ENCODE results near the gene CPEB1. TPM values are rescaled to one million over a fixed set of nuclear protein-coding genes. Genes with fewer than 3 reads are reported as not detected.

CPEB1 gene
- total RNA-seq, 1 experiment from 2014 or later, result 1.0 TPM

DNA sequence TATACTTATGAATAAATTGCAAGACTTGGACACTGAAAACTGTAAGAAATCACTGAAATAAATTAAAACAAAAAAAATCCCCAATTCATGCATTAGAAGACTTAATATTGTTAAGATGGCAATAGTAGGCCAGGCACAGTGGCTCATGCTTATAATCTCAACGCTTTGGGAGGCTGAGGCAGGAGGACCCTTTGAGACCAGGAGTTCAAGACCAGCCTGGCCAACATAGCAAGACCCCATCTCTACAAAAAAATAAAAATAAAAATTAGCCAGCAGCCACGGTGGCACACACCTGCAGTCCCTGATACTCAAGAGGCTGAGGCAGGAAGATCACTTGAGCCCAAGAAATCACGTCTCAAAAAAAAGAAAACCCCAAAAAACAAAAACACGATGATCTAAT is 35.8 kb downstream of the CPEB1 start:
- H3K4me3 Mint-ChIP-seq, result no peak overlapping the region
- no peaks in the 10 kb centered on the region for H3K9me3 ChIP-seq (ENCODE audit: control insufficient read depth, low read depth, low read length)
- H3T11ph ChIP-seq (ENCODE audit: low read length), result no peak overlapping the region
- no peak for DNase-seq
- no peak overlapping the region for H2BK20ac ChIP-seq (ENCODE audit: low read depth, low read length, poor library complexity, severe bottlenecking)
- no peaks in the 10 kb centered on the region for H3K36me3 Mint-ChIP-seq (ENCODE audit: insufficient read depth in 1 of 3, low read depth in 3 of 3)
- no peak overlapping the region for H4K91ac ChIP-seq (ENCODE audit: insufficient read length, low read depth, low read length)
- no CpG with 5 or more reads among the region's 4 CpGs for WGBS (ENCODE audit: extremely low coverage, insufficient read length, low lambda C conversion rate)
- H4K5ac ChIP-seq (ENCODE audit: insufficient read length, low read depth, low read length), result no peak overlapping the region
- no peak overlapping the region for H3K14ac ChIP-seq (ENCODE audit: insufficient read depth, low read length)
- H3K23me2 ChIP-seq (ENCODE audit: insufficient read length, low read depth, low read length, poor library complexity, severe bottlenecking), result no peaks in the 10 kb centered on the region
- no peak overlapping the region for H4K8ac ChIP-seq (replicated peaks; ENCODE audit: insufficient read length, low read depth, low read length)
- H3K4me2 ChIP-seq (ENCODE audit: insufficient read depth, insufficient read length, low read length), result no peak overlapping the region
- H2BK120ac ChIP-seq (ENCODE audit: low read depth, low read length, poor library complexity, severe bottlenecking), result no peak overlapping the region
- no peak overlapping the region for H3K18ac ChIP-seq (ENCODE audit: insufficient read length, low read depth, low read length)
- no peak overlapping the region for H3K27ac Mint-ChIP-seq
- H3K79me1 ChIP-seq (ENCODE audit: insufficient read depth, low read depth, low read length, poor library complexity, severe bottlenecking), result no peaks in the 10 kb centered on the region
- H3K4ac ChIP-seq (ENCODE audit: low read depth, low read length), result no peak overlapping the region
- H2AK5ac ChIP-seq (ENCODE audit: insufficient read length, low read length), result no peak overlapping the region
- TF ChIP-seq, protein P1, sequence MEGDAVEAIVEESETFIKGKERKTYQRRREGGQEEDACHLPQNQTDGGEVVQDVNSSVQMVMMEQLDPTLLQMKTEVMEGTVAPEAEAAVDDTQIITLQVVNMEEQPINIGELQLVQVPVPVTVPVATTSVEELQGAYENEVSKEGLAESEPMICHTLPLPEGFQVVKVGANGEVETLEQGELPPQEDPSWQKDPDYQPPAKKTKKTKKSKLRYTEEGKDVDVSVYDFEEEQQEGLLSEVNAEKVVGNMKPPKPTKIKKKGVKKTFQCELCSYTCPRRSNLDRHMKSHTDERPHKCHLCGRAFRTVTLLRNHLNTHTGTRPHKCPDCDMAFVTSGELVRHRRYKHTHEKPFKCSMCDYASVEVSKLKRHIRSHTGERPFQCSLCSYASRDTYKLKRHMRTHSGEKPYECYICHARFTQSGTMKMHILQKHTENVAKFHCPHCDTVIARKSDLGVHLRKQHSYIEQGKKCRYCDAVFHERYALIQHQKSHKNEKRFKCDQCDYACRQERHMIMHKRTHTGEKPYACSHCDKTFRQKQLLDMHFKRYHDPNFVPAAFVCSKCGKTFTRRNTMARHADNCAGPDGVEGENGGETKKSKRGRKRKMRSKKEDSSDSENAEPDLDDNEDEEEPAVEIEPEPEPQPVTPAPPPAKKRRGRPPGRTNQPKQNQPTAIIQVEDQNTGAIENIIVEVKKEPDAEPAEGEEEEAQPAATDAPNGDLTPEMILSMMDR (conservative IDR thresholded peaks at IDR 0.05), result no peak
- no peak overlapping the region for H2BK12ac ChIP-seq (ENCODE audit: insufficient read length, low read depth, low read length)
- no peak overlapping the region for H3K27ac ChIP-seq (ENCODE audit: insufficient read length, low read depth, low read length)
- no peaks in the 10 kb centered on the region for H3K4me1 Mint-ChIP-seq
- no peak overlapping the region for H2BK15ac ChIP-seq (ENCODE audit: low read depth, low read length)
- H4K20me1 ChIP-seq (ENCODE audit: control insufficient read depth, insufficient read depth, insufficient read length), result no peaks in the 10 kb centered on the region
- H3K79me2 ChIP-seq (ENCODE audit: insufficient read depth, low read length), result no peaks in the 10 kb centered on the region
- H3K27me3 Mint-ChIP-seq (ENCODE audit: low read depth), result peaks cover 1% of the 10 kb centered on the region; the same call in 1 of the 2 replicates
- no peaks in the 10 kb centered on the region for H3K9me3 Mint-ChIP-seq
- no peak overlapping the region for H3K56ac ChIP-seq (ENCODE audit: insufficient read length, low read depth, low read length)
- H3K27me3 ChIP-seq (ENCODE audit: insufficient read depth, low read length), result no peaks in the 10 kb centered on the region
- H3K4me1 ChIP-seq (ENCODE audit: insufficient read depth, low read length), result no peaks in the 10 kb centered on the region
- no peak overlapping the region for H2AFZ ChIP-seq (ENCODE audit: low read length)
- no peak overlapping the region for H3K9ac ChIP-seq (ENCODE audit: extremely low read depth, insufficient read length, low read length)
- no peak overlapping the region for H2BK5ac ChIP-seq (ENCODE audit: insufficient read length, low read length)
- no peak overlapping the region for H3K23ac ChIP-seq (ENCODE audit: insufficient read length, low read depth, low read length)

Data from H9 (cell line).